Activated CD8-positive, alpha-beta T cell treated with anti-CD3 and anti-CD28 coated beads, Interleukin-2, amount 10 ng/mL, durations not matched to agents 7 days and 5 days (primary cell): ENCODE results near the gene LRRTM4. TPM values are rescaled to one million over a fixed set of nuclear protein-coding genes. Genes with fewer than 3 reads are reported as not detected.
"Not testable (repeated sequence)": the region's sequence is repeated elsewhere in the genome, so short reads cannot be mapped to it uniquely, and the experiment has no call there.

ENCODE experiments used
- ATAC-seq: fragments of 150-1000 bp; cut with Tn5 transposase; one replicate; pipeline ENCODE4 v1.10.0; 2021; ENCODE audit warnings: moderate library complexity
- CTCF ChIA-PET: fragments of 350-600 bp; sonication (Branson Sonifier 250); formaldehyde crosslinking; loops from one replicate; lab custom pipeline; 2021; ENCODE audit warnings: antibody characterized with exemption; lab: Charles Lee
- POLR2A ChIA-PET: fragments of 350-600 bp; sonication (Branson Sonifier 250); formaldehyde crosslinking; loops from one replicate; lab custom pipeline; 2021; ENCODE audit warnings: antibody characterized with exemption; lab: Charles Lee
- DNase-seq: peaks from one replicate; pipeline ENCODE4 v3.0.0-alpha.2; 2020
- H3K27ac Mint-ChIP-seq: one replicate; pipeline ENCODE4 v1.8.0; 2021; ENCODE audit warnings: mild to moderate bottlenecking, mixed read lengths
- H3K27me3 Mint-ChIP-seq: one replicate; pipeline ENCODE4 v1.8.0; 2021; ENCODE audit warnings: low read depth, mixed read lengths
- H3K36me3 Mint-ChIP-seq: one replicate; pipeline ENCODE4 v1.8.0; 2021; ENCODE audit warnings: low read depth, mixed read lengths
- H3K4me1 Mint-ChIP-seq: one replicate; pipeline ENCODE4 v1.8.0; 2021; ENCODE audit warnings: low read depth, mixed read lengths
- H3K4me3 Mint-ChIP-seq: one replicate; pipeline ENCODE4 v1.8.0; 2021; ENCODE audit warnings: mild to moderate bottlenecking, mixed read lengths
- H3K9me3 Mint-ChIP-seq: one replicate; pipeline ENCODE4 v1.8.0; 2022; ENCODE audit warnings: mixed read lengths; ENCODE audit not compliant: insufficient read depth
- total RNA-seq, 2 experiments: library from RNA; stranded (reverse); gene quantifications; one replicate each; pipeline ENCODE4 v1.2.3, GENCODE V29; 2021

LRRTM4 gene
- total RNA-seq, 2 experiments from 2014 or later, result not detected

DNA sequence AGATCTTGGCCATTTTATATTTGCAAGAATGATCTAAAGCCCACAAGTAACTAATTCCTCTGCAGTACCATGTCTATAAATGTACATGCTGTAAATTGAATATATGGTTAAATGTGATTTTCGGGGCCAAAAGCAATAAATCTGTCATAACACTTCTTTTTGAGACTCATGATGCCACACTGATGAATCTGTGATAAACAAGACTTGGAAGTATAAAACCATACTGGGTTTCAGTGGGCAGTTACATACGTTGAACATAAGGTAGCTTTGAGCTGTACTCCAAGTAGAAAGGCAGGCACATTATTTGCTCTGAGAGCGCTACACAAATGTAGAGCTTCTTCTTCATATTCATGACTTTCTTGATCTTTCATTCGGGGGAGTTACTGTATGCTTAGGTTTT is 792.2 kb downstream of the LRRTM4 start:
- no peak for DNase-seq
- no peaks in the 10 kb centered on the region for H3K27me3 Mint-ChIP-seq
- no peaks in the 10 kb centered on the region for H3K4me1 Mint-ChIP-seq
- ATAC-seq, result no peak
- H3K9me3 Mint-ChIP-seq, result peaks cover 12% of the 10 kb centered on the region
- CTCF ChIA-PET, result no interaction called here
- H3K4me3 Mint-ChIP-seq, result no peak overlapping the region
- H3K36me3 Mint-ChIP-seq, result no peaks in the 10 kb centered on the region
- POLR2A ChIA-PET, result no interaction called here
- H3K27ac Mint-ChIP-seq, result no peak overlapping the region

DNA sequence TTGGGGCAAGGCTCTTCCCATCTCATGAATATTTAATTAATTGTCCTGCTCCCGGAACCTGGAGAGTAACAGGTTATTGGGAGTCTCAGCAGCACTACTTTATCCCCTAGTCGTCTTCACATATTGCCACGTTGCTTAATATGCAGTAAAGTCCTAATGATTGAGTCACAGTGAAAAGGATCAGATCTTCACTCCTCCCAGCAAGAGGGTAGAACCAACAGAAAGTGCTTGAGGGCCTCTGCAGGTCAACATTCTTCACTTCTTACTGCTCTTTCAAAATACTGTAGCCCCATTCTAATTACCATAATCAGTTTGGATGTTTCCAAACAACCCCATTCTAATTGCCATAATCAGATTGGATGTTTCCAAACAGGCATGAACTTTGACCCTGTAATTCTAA is 801.0 kb downstream of the LRRTM4 start:
- no peaks in the 10 kb centered on the region for H3K4me1 Mint-ChIP-seq
- CTCF ChIA-PET, result no interaction called here
- H3K36me3 Mint-ChIP-seq, result no peaks in the 10 kb centered on the region
- DNase-seq, result no peak
- POLR2A ChIA-PET, result no interaction called here
- no peaks in the 10 kb centered on the region for H3K27me3 Mint-ChIP-seq
- H3K27ac Mint-ChIP-seq, result no peak overlapping the region
- no peak for ATAC-seq
- no peaks in the 10 kb centered on the region for H3K9me3 Mint-ChIP-seq
- no peak overlapping the region for H3K4me3 Mint-ChIP-seq

DNA sequence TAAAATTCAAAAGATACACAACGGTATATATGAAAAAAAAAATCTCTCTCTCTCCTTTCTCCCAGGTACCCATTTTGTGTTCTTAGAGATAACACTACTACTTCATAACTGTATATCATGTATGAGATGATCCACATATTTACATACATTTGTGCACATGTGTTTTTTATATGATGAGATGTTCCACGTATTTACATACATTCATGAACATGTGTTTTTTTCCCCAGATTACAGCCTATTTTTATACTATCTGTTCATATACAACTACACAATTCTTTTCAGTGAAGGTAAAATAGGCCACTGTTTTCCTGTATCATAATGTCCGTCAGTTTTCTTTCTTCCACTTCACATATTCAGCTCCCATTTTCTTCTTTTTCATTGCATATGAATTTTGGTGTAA is 808.9 kb downstream of the LRRTM4 start:
- no peak overlapping the region for H3K27ac Mint-ChIP-seq
- ATAC-seq (no peak), DNase-seq (no peak)
- no peak overlapping the region for H3K4me3 Mint-ChIP-seq
- no peaks in the 10 kb centered on the region for H3K27me3 Mint-ChIP-seq
- CTCF ChIA-PET, result no interaction called here
- H3K4me1 Mint-ChIP-seq, result no peaks in the 10 kb centered on the region
- H3K9me3 Mint-ChIP-seq, result peaks cover 6% of the 10 kb centered on the region
- no peaks in the 10 kb centered on the region for H3K36me3 Mint-ChIP-seq
- POLR2A ChIA-PET, result no interaction called here

DNA sequence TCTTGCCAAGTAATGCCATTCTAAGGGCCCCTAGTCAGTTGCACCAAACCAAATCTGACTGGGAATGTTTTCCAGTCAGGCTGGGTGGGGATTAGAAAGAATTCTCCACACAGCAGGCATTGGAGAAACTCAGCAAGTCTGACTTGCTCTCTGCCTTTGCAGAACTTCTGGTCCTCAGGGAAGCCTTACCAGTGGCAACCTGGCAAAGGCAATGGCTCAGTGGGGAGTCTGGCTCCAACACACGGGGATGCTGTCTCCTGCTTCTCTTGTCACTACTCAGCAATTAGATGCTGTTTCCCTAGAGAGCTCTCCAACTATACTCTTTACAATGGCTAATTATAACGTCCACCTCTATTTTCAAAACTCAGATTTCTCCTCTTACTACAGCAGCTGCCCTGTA is 810.7 kb downstream of the LRRTM4 start:
- DNase-seq (no peak), ATAC-seq (no peak)
- ChIA-PET CTCF (no interaction called here), POLR2A (no interaction called here)
- Mint-ChIP-seq H3K36me3 (no peaks in the 10 kb centered on the region), H3K4me3 (no peak overlapping the region), H3K27ac (no peak overlapping the region), H3K4me1 (no peaks in the 10 kb centered on the region), H3K9me3 (peaks cover 6% of the 10 kb centered on the region), H3K27me3 (no peaks in the 10 kb centered on the region)

DNA sequence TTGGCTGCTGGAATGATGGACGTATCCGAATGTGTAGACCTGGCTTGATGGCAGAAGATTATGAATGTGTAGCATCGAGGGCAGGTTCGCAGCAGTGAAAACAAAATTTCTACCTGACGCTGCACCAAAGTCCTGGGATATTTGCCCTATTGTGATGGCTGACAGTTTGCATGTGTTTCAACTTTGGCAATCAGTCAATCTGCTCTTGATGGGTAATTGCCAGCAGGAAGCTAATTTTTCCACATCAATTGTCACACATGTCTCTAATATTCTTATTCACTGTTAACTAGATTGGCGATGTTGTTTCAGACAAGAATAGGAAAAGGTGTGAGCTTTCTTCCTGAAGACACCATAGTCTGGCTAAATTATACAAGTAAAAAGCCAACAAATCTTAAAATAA is 821.3 kb downstream of the LRRTM4 start:
- ATAC-seq (no peak), DNase-seq (no peak)
- Mint-ChIP-seq H3K9me3 (peaks cover 10% of the 10 kb centered on the region), H3K36me3 (no peaks in the 10 kb centered on the region), H3K27me3 (no peaks in the 10 kb centered on the region), H3K27ac (no peak overlapping the region), H3K4me1 (no peaks in the 10 kb centered on the region), H3K4me3 (no peak overlapping the region)
- ChIA-PET CTCF (no interaction called here), POLR2A (no interaction called here)

DNA sequence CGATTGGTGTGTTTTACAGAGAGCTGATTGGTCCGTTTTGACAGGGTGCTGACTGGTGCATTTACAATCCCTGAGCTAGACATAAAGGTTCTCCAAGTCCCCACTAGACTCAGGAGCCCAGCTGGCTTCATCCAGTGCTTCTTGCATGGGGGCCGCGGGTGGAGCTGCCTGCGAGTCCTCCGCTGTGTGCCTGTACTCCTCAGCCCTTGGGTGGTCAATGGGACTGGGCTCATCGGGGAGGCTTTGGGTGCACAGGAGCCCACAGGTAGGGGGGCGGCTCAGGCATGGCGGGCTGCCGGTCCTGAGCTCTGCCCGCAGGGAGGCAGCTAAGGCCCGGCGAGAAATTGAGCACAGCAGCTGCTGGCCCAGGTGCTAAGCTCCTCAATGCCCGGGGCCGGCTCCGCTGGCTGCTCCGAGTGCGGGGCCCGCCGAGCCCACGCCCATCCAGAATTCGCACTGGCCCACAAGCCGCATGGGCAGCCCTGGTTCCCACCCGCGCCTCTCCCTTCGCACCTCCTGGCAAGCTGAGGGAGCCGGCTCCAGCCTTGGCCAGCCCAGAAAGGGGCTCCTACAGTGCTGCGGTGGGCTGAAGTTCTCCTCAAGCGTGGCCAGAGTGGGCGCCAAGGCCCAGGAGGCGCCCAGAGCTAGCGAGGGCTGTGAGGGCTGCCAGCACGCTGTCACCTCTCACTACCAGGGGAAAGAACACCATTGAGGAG is 824.0 kb downstream of the LRRTM4 start:
- H3K4me1 Mint-ChIP-seq, H3K27ac Mint-ChIP-seq, ATAC-seq, DNase-seq, CTCF ChIA-PET, H3K36me3 Mint-ChIP-seq, POLR2A ChIA-PET, H3K27me3 Mint-ChIP-seq, H3K4me3 Mint-ChIP-seq: not testable (repeated sequence)
- H3K9me3 Mint-ChIP-seq, result peaks cover 14% of the 10 kb centered on the region
